HG03280 (cell line): ENCODE data around the gene TDRD9.
"Not testable (repeated sequence)": the region's sequence is repeated elsewhere in the genome, so short reads cannot be mapped to it uniquely, and the experiment has no call there.

ENCODE experiments used
- ATAC-seq: cut with Tn5 transposase; IDR thresholded peaks from one replicate; pipeline ENCODE4 v1.9.1; 2021; ENCODE audit warnings: mild to moderate bottlenecking, moderate library complexity; ENCODE audit not compliant: unreplicated experiment

The TDRD9 gene, protein sequence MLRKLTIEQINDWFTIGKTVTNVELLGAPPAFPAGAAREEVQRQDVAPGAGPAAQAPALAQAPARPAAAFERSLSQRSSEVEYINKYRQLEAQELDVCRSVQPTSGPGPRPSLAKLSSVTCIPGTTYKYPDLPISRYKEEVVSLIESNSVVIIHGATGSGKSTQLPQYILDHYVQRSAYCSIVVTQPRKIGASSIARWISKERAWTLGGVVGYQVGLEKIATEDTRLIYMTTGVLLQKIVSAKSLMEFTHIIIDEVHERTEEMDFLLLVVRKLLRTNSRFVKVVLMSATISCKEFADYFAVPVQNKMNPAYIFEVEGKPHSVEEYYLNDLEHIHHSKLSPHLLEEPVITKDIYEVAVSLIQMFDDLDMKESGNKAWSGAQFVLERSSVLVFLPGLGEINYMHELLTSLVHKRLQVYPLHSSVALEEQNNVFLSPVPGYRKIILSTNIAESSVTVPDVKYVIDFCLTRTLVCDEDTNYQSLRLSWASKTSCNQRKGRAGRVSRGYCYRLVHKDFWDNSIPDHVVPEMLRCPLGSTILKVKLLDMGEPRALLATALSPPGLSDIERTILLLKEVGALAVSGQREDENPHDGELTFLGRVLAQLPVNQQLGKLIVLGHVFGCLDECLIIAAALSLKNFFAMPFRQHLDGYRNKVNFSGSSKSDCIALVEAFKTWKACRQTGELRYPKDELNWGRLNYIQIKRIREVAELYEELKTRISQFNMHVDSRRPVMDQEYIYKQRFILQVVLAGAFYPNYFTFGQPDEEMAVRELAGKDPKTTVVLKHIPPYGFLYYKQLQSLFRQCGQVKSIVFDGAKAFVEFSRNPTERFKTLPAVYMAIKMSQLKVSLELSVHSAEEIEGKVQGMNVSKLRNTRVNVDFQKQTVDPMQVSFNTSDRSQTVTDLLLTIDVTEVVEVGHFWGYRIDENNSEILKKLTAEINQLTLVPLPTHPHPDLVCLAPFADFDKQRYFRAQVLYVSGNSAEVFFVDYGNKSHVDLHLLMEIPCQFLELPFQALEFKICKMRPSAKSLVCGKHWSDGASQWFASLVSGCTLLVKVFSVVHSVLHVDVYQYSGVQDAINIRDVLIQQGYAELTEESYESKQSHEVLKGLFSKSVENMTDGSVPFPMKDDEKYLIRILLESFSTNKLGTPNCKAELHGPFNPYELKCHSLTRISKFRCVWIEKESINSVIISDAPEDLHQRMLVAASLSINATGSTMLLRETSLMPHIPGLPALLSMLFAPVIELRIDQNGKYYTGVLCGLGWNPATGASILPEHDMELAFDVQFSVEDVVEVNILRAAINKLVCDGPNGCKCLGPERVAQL (N-terminal part only)

DNA sequence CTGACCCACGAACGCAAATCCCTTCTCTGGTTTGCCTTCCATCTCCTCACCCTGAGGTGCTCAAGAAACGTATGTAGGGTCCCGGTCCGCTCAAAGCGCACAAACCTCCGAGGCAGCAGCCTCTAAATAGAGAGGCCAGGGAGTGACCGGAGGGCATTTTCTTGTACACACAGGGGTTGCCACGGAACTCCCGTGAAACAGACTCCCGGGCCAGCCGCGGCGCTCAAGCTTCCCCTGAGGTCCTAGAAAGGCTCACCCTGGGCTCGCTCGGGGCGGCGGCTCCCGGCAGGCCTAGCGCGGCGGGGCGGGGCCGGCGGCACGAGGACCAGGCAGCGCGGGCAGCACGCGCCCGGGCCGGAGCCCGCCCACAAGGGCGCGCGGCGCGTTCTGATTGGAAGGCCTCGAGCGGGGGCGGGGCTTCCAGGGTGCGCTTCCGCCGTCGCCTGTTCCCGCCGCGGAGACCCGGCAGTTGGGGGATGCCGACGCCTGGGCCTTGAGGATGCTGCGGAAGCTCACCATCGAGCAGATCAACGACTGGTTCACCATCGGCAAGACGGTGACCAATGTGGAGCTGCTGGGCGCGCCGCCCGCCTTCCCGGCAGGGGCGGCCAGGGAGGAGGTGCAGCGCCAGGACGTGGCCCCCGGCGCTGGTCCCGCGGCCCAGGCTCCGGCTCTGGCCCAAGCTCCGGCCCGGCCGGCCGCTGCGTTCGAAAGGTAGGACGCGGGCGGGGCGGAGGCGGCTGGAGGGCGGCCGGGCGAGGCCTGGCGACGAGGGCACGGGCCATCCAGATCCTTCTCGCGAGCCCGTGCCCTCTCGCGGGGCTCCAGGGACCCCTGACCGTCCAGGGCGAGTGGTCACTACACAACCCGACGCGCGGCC, at the start of gene TDRD9:
TDRD9 (plus strand) TSS at position 446 of the 880 bp plus-strand sequence; CDS start at position 500, 54 bp downstream.
- no peak for ATAC-seq

DNA sequence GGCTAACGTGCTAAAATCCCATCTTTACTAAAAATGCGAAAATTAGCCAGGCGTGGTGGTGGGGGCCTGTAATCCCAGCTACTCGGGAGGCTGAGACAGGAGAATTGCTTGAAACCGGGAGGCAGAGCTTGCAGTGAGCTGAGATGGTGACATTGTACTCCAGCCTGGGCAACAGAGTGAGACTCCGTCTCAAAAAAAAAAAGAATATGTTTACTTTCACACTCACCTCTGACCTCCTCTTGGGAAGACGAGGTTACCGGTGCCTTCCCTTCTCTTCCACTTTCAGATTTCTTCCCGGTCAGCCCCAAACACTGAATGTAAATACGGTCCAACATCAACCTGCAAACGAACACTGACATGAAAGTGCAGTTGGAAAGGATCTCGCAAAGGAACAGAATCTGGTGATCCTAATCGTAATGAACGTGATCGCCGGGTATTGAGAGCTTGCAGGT, 49.1 kb upstream of the TDRD9 start:
- no peak for ATAC-seq

DNA sequence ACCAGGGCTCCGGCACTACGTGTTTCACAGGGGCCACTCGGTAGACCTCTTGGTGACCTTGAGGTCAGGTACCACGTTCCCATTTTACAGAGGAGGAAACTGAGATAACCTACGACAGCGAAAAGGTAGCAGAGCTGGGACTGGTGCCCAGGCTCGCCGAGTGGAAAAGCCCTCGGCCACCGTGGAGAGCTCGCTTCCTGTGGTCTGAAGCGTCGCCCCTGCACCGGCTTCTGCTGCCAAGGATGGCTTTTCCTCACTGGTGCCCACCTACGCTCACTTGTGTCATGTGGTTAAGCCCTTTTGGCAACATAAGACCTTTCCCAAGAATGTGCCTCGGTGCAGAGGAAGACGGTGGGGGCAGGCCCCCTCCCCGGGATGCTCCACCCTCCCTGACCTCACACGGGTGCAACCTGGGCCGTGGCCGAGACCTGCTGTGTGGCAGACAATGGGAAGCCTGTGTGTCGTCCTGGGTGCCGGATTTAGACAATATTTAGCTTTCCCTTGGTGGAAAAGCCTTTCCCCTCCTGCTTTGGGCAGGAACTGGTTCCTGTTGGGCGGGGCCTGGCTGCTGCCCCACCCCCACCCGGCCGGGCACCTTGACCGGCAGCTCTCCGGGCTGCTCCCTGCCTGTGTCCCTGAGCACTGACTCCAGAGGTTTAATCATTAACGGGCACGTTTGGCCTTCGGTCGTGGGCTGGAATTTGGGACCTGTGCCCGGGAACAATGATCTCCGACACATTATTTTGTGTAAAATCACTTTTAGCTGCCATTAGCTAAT, 48.5 kb upstream of the TDRD9 start:
- ATAC-seq: no peak

DNA sequence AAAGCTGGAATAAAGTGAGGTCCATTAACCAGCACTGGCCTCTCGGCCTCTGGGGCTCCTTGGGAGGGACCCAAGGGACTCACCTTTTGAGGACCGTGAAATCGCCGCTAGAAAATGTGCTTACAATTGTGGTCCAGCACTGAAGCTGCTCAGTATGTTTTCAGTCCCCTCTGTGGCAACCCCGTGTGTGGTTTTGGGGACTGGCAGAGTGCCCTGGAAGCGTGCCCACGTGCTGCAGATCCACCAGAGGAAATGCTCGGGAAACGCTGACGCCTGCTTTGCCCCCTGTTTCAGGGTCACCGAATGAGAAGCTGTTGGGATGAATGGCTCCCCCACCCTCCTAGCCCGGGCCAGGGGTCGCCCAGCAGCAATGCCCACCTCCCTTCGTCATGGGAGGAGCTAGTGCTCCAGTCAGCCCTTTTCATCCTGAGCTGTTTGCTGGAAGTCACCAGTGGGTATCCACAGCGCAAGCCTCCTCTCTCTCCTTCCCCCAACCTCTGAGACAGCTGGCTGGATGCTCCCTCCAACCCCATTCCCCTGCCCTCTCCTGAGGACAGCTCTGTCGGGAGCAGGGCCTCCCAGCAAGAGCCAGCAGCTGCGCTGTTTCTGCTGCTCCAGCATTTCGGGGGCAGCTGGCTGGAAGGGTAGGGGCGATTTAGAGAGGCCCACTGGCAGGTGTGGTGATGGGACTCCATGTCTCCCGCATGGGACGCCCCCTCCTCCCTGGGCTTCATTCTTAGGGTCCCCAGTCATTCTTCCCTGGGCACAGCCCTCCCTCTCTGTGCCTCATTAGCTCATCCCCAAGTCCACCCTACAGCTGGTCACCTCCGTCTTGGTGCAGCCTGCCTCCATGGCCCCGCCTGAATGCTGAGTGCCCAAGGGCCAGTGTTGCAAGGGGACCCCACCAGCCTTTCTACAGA, 47.6 kb upstream of the TDRD9 start:
- ATAC-seq: no peak

DNA sequence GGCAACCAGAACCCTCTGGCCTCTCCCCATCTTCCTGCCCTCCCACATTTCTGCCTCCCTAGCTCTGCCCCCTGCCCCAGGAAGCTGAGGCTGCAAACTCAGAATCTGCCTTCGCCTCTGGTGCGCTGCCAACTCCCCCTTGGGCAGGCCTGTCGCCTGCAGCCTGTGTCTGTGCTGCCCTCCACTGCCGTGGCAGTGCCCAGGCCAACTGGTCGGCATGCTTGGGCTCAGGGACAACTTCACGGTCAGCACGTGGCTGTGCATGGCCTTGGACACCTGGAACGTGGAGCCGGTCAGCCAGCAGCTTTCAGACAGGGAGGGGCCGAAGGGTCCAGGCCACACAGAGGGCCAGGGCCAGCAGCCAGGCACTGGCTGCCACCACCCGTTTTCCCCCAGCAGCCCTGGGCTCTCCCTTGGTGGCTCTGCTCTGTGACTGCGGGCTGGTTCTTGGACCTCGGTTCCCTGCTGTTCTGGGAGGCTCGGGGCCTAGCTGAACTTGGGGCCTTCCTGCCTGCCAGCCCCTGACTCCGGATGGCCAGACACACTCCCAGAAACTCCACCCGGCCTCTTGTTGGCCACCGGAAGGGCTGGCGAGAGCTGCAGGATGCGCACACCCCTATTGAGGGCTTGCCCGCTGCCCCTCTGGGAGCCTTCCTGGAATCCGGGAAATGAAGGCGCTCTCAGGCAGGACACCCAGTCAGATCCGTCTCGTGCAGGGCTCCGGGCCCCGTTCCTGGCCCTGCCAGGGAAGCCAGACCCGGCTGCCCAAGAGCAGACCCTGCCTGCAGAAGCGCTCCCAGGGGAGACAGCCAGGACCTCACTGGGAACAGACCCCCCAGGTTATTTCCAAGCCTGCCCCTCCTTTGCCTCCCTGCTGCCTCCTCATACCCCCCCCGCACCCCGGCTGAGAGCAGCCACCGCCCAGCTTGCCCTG, 46.7 kb upstream of the TDRD9 start:
- ATAC-seq: no peak

DNA sequence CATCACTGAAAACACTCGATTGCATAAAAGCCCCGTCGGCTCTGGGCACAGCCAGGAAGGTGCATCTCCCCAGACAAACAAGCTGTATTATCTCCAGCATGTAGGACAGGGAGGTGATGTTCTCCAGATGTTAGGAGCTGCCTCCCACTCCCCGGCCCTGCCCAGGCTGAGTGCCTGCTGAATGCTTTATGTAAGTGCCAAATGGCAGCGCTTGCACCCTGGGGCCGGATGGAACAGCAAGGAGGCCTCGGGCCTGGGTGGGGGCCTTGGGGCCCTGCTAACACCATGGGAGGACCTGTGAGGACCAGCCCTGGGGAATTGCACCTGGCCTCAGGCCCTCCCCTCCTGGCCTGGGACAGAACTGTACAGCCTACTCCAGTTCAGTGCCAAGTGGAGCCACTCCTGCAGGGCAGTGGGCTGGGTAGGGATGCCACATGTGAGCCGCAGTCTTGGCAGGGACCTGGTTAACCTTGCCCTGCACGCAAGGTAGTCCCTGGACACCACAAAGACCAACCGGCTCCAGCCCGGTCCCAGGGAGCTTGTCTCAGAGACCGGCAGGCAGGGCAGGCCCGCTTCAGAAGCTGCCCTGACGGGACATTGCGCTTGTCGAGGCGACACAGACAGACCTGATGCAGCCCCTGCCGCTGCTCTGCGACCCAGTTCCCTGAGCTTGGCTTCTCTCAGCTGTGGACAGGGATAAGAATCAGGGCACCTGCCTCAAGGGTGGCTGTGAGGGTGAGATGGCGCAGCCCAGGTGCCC, 45.6 kb upstream of the TDRD9 start:
- ATAC-seq: no peak

DNA sequence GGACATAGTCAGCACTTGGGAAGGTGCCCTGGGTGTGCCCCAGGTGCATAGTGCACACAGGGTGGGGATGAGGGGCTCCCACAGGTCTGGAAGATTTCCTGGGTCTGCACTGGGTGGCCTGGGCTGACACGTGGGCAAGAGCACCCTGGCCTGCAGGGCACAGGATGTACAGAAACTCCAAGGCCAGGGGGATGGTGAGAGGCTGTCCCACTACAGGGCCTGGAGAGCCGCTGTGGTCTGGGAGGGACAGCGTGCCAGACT, 45.1 kb upstream of the TDRD9 start:
- ATAC-seq: no peak

DNA sequence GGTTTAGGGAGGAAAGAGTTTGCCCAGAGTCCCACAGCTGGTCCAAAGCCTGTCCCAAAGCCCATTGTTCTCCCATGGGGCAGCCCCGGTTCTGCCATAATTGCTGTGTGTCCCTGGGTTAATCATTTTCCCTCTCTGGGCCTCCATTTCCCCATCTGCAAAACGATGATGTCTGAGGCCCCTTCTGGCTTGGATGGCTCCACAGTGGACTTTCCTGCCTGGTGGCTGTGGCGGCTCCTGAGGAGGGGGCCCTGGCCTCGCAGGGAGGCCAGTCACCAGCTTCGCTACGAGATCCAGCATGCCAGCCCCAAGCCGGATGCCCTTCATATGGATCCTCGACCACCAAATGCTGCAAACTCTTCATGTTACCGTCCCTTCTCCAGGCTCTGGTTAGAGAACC, 43.4 kb upstream of the TDRD9 start:
- ATAC-seq: no peak

DNA sequence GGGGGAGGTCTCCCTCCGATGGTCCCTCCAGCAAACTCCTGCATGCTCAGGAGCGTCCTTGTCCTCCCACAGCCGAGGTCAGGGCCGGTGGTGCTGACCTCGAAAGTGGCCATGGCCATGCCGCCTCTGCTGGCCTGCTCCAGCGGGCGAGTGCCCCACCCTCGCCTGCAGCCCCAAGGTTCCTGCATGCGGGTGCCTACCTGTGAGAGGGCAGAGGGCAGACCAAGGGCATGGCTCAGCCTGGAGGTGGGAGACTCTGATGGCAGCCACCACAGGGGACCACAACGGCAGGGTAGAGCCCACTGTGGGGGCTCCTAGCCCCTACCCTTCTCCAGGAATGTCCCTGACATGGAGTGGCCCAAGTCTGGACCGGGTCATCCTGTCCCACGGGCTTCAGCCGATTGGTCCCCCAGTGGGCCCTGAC, 42.7 kb upstream of the TDRD9 start:
- no peak for ATAC-seq

DNA sequence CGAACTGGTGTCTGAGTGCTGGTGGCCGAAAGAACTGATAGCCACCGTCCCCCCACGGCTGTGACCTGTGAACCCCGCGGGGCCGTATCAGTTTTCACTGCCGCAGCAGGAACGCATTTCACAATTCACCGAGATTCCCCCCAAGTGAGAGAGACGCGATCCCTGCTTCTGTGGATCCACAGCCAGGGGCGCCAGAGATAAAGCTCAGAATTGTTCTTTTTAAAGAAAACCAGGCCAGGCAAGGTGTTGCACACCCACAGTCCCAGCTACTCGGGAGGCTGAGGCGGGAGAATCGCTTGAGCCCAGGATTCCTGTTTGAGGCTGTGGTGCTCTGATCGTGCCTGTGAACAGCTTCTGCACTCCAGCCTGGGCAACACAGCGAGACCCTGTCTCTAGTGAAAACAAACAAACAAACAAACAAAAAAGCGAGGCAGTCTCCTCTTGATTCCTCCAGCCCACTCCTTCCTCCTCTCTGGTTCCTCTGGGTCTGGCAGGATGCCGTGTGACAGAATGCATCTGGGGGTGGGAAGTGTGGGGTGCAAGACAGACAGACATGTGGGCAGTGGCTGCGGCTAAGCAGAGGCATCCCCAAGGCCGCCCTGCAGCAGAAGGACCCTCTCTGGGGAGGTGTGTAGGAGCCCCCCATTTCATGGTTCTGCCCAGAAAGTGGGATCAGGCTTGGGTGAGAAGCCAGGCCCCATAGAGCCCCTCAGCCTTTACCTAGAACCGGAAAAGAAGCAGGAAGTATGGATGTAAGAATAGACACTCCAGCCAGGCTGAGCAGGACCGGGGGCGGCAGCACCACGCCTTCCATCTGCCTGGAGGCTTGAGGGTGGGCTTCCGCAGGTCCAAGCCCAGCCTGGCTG, 41.7 kb upstream of the TDRD9 start:
- ATAC-seq: no peak

DNA sequence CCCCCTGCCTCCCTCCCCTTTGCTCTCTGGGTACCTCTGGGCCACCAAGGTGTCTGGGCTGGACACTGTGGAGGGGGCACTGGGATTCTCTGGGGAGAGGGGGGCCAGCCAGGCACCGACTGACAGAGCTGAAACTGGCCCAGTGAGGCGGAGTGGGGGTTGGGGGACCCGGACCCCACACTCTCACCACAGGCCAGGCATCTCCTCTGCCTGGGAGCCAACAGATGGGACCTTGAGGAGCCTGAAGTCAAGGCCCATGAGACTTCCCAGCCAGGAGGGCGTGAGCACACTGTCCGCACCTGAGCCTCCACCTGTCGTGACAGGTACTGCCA, 41.1 kb upstream of the TDRD9 start:
- no peak for ATAC-seq

DNA sequence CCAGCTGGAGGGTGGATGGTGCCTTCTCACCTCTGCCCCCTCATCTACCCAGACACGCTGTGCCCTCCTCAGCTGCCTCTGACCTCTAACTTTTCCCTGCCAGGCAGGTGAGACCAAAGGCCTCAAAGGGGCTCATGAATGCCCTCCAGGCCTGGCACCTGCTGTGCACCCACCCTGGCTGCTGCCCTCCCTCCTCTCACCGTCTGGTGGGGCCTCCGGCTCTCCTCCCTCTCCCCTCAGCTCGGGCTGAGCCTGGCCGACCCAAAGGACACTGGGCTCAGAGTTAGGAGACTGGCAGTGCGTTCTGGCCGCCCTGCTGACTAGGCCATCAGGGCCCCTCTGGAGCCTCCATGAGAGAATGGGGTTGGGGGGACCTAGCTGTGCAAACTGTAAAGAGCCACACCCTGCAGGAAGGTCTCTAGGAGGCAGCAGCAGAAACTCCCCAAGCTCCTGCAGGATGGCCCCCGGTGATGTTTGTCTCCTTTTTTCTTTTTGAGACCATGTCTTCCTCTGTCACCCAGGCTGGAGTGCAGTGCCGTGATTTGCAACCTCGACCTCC, 40.6 kb upstream of the TDRD9 start:
- no peak for ATAC-seq

DNA sequence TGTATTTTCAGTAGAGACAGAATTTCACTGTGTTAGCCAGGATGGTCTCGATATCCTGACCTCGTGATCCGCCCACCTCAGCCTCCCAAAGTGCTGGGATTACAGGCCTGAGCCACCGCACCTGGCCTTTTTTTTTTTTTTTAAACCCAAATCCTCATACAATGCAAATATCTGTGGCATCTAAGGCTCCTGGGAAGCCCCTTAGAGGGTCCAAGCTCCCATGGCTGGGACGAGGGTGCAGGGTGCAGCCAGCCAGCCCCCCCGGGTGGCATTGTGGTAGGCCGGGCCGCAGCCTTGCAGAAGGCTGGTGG, 39.3 kb upstream of the TDRD9 start:
- ATAC-seq: not testable (repeated sequence)

DNA sequence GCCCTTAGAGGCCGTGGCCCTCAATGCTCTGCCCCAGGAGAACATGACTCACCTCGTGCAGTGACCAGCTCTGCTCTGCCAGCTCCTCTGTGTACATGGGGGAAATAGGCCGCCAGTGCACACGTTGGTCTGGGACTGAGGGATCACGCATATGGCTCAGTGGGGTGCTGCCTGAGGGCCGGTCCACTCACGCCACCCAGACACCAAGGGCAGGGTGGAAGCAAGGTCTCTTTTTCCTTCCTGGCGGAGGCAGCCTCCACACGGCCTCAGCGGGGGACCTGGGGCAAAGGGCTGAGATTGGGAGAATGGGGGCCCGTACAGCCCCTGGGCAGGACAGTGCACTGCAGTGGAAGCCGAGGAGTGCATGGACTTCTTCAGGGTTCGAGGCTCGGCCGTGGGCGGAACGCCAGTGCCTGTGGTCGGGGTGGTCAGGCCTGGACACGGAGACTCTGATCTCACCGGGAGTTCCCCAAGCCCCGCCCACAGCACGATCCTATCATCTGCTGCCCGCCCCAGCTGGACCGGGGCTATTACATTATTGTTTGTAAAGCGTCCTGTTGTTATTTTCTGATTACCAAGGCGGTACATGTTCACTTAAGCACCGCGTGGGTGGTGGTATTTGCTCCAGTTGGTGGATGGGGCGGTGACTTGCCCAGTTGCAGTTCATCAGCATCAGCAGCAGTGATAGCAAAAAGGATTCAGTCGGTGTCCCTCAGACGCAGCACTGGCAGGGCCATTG, 38.8 kb upstream of the TDRD9 start:
- no peak for ATAC-seq

DNA sequence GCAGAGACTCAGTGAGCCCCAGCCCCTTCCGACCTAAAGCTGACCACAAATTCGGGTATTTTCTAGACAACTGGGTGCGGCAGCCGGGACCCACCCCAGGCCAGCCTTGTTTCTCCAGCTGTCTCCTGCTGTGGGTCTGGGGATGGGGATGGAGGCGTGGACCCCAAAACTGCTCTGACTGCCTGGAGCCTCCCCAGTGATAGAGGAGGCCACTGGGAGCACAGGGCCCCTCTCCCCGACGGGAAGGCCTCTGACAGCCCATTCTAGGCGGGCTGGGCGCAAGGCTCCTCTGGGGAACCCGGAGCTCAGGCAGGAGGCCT, 38.2 kb upstream of the TDRD9 start:
- no peak for ATAC-seq
